ENCODE measurements around the gene DDX10.
A peak's percentile ranks its signal among the peaks of the same experiment; 100 is the strongest.

The DDX10 gene

GRCh38 chr11:108914211-108914610 lies 249.3 kb downstream of the DDX10 start:
- Histone ChIP-seq H3K36me3 (ENCODE audit: control insufficient read depth, insufficient read depth, low read length, severe bottlenecking) (no peaks in the 10 kb centered on the region), H3K27me3 (replicated peaks; ENCODE audit: control insufficient read depth, insufficient read depth, low read length) (no peaks in the 10 kb centered on the region), H3K9me3 (ENCODE audit: control insufficient read depth, low read length) (no peaks in the 10 kb centered on the region), H3K9ac (ENCODE audit: low read length) (no peak overlapping the region), H3K4me3 (ENCODE audit: low read length) (no peak overlapping the region), H3K4me1 (ENCODE audit: control insufficient read depth, insufficient read depth, low read length) (no peaks in the 10 kb centered on the region)
- DNase-seq (ENCODE audit: low read depth): no peak

- Histone ChIP-seq H3K36me3 (ENCODE audit: control insufficient read depth, insufficient read depth, low read length, severe bottlenecking) (no peaks in the 10 kb centered on the region), H3K9ac (ENCODE audit: low read length) (no peak overlapping the region), H3K27me3 (replicated peaks; ENCODE audit: control insufficient read depth, insufficient read depth, low read length) (no peaks in the 10 kb centered on the region), H3K9me3 (ENCODE audit: control insufficient read depth, low read length) (no peaks in the 10 kb centered on the region), H3K4me3 (ENCODE audit: low read length) (no peak overlapping the region), H3K4me1 (ENCODE audit: control insufficient read depth, insufficient read depth, low read length) (no peaks in the 10 kb centered on the region)
- peak; percentile 74 for DNase-seq (ENCODE audit: low read depth)
Observed at GRCh38 chr11:108914981-108915380, 250.1 kb downstream of the DDX10 start.

GRCh38 chr11:108915666-108916065 lies 250.8 kb downstream of the DDX10 start:
- H3K9ac ChIP-seq (ENCODE audit: low read length): no peak overlapping the region
- no peak overlapping the region for H3K4me3 ChIP-seq (ENCODE audit: low read length)
- H3K27me3 ChIP-seq (replicated peaks; ENCODE audit: control insufficient read depth, insufficient read depth, low read length): no peaks in the 10 kb centered on the region
- DNase-seq (ENCODE audit: low read depth): peak; percentile 60
- H3K4me1 ChIP-seq (ENCODE audit: control insufficient read depth, insufficient read depth, low read length): no peaks in the 10 kb centered on the region
- H3K36me3 ChIP-seq (ENCODE audit: control insufficient read depth, insufficient read depth, low read length, severe bottlenecking): no peaks in the 10 kb centered on the region
- no peaks in the 10 kb centered on the region for H3K9me3 ChIP-seq (ENCODE audit: control insufficient read depth, low read length)

- H3K9me3 ChIP-seq (ENCODE audit: control insufficient read depth, low read length): no peaks in the 10 kb centered on the region
- no peak for DNase-seq (ENCODE audit: low read depth)
- no peak overlapping the region for H3K9ac ChIP-seq (ENCODE audit: low read length)
Observed at GRCh38 chr11:108916290-108916689, 251.4 kb downstream of the DDX10 start.

GRCh38 chr11:108916935-108917334 lies 252.1 kb downstream of the DDX10 start:
- no peaks in the 10 kb centered on the region for H3K27me3 ChIP-seq (replicated peaks; ENCODE audit: control insufficient read depth, insufficient read depth, low read length)
- DNase-seq (ENCODE audit: low read depth): no peak
- no peak overlapping the region for H3K9ac ChIP-seq (ENCODE audit: low read length)
- H3K4me1 ChIP-seq (ENCODE audit: control insufficient read depth, insufficient read depth, low read length): no peaks in the 10 kb centered on the region
- no peaks in the 10 kb centered on the region for H3K9me3 ChIP-seq (ENCODE audit: control insufficient read depth, low read length)
- no peak overlapping the region for H3K4me3 ChIP-seq (ENCODE audit: low read length)
- H3K36me3 ChIP-seq (ENCODE audit: control insufficient read depth, insufficient read depth, low read length, severe bottlenecking): no peaks in the 10 kb centered on the region

More at GRCh38 chr11:108916290-108916689, 251.4 kb downstream of the DDX10 start:
- Histone ChIP-seq H3K36me3 (ENCODE audit: control insufficient read depth, insufficient read depth, low read length, severe bottlenecking) (no peaks in the 10 kb centered on the region), H3K4me3 (ENCODE audit: low read length) (no peak overlapping the region), H3K4me1 (ENCODE audit: control insufficient read depth, insufficient read depth, low read length) (no peaks in the 10 kb centered on the region), H3K27me3 (replicated peaks; ENCODE audit: control insufficient read depth, insufficient read depth, low read length) (no peaks in the 10 kb centered on the region)

GRCh38 chr11:108921211-108921610 lies 256.3 kb downstream of the DDX10 start:
- Histone ChIP-seq H3K9me3 (ENCODE audit: control insufficient read depth, low read length) (no peaks in the 10 kb centered on the region), H3K27me3 (replicated peaks; ENCODE audit: control insufficient read depth, insufficient read depth, low read length) (no peaks in the 10 kb centered on the region)

GRCh38 chr11:108922241-108922640 lies 257.4 kb downstream of the DDX10 start:
- no peaks in the 10 kb centered on the region for H3K9me3 ChIP-seq (ENCODE audit: control insufficient read depth, low read length)
- no peak for DNase-seq (ENCODE audit: low read depth)
- no peak overlapping the region for H3K9ac ChIP-seq (ENCODE audit: low read length)
- H3K36me3 ChIP-seq (ENCODE audit: control insufficient read depth, insufficient read depth, low read length, severe bottlenecking): no peaks in the 10 kb centered on the region
- H3K27me3 ChIP-seq (replicated peaks; ENCODE audit: control insufficient read depth, insufficient read depth, low read length): no peaks in the 10 kb centered on the region
- H3K4me3 ChIP-seq (ENCODE audit: low read length): no peak overlapping the region
- no peaks in the 10 kb centered on the region for H3K4me1 ChIP-seq (ENCODE audit: control insufficient read depth, insufficient read depth, low read length)

More at GRCh38 chr11:108921211-108921610, 256.3 kb downstream of the DDX10 start:
- DNase-seq (ENCODE audit: low read depth): no peak
- Histone ChIP-seq H3K4me3 (ENCODE audit: low read length) (no peak overlapping the region), H3K4me1 (ENCODE audit: control insufficient read depth, insufficient read depth, low read length) (no peaks in the 10 kb centered on the region), H3K9ac (ENCODE audit: low read length) (no peak overlapping the region), H3K36me3 (ENCODE audit: control insufficient read depth, insufficient read depth, low read length, severe bottlenecking) (no peaks in the 10 kb centered on the region)

GRCh38 chr11:108923413-108923812 lies 258.5 kb downstream of the DDX10 start:
- no peaks in the 10 kb centered on the region for H3K4me1 ChIP-seq (ENCODE audit: control insufficient read depth, insufficient read depth, low read length)
- DNase-seq (ENCODE audit: low read depth): no peak
- H3K9ac ChIP-seq (ENCODE audit: low read length): no peak overlapping the region
- H3K4me3 ChIP-seq (ENCODE audit: low read length): no peak overlapping the region
- H3K36me3 ChIP-seq (ENCODE audit: control insufficient read depth, insufficient read depth, low read length, severe bottlenecking): no peaks in the 10 kb centered on the region
- H3K9me3 ChIP-seq (ENCODE audit: control insufficient read depth, low read length): no peaks in the 10 kb centered on the region
- H3K27me3 ChIP-seq (replicated peaks; ENCODE audit: control insufficient read depth, insufficient read depth, low read length): no peaks in the 10 kb centered on the region

GRCh38 chr11:108926171-108926840 lies 261.4 kb downstream of the DDX10 start:
- H3K36me3 ChIP-seq (ENCODE audit: control insufficient read depth, insufficient read depth, low read length, severe bottlenecking): no peaks in the 10 kb centered on the region
- no peaks in the 10 kb centered on the region for H3K9me3 ChIP-seq (ENCODE audit: control insufficient read depth, low read length)
- no peaks in the 10 kb centered on the region for H3K4me1 ChIP-seq (ENCODE audit: control insufficient read depth, insufficient read depth, low read length)
- H3K9ac ChIP-seq (ENCODE audit: low read length): no peak overlapping the region
- no peak for DNase-seq (ENCODE audit: low read depth)
- H3K27me3 ChIP-seq (replicated peaks; ENCODE audit: control insufficient read depth, insufficient read depth, low read length): no peaks in the 10 kb centered on the region
- no peak overlapping the region for H3K4me3 ChIP-seq (ENCODE audit: low read length)

GRCh38 chr11:108926841-108927577 lies 262.1 kb downstream of the DDX10 start:
- Histone ChIP-seq H3K9ac (ENCODE audit: low read length) (no peak overlapping the region), H3K9me3 (ENCODE audit: control insufficient read depth, low read length) (no peaks in the 10 kb centered on the region), H3K4me3 (ENCODE audit: low read length) (no peak overlapping the region), H3K4me1 (ENCODE audit: control insufficient read depth, insufficient read depth, low read length) (no peaks in the 10 kb centered on the region), H3K27me3 (replicated peaks; ENCODE audit: control insufficient read depth, insufficient read depth, low read length) (no peaks in the 10 kb centered on the region), H3K36me3 (ENCODE audit: control insufficient read depth, insufficient read depth, low read length, severe bottlenecking) (no peaks in the 10 kb centered on the region)
- no peak for DNase-seq (ENCODE audit: low read depth)

GRCh38 chr11:108927791-108928545 lies 263.1 kb downstream of the DDX10 start:
- H3K4me3 ChIP-seq (ENCODE audit: low read length): no peak overlapping the region
- no peaks in the 10 kb centered on the region for H3K36me3 ChIP-seq (ENCODE audit: control insufficient read depth, insufficient read depth, low read length, severe bottlenecking)
- H3K27me3 ChIP-seq (replicated peaks; ENCODE audit: control insufficient read depth, insufficient read depth, low read length): no peaks in the 10 kb centered on the region
- no peak for DNase-seq (ENCODE audit: low read depth)
- no peaks in the 10 kb centered on the region for H3K4me1 ChIP-seq (ENCODE audit: control insufficient read depth, insufficient read depth, low read length)
- H3K9ac ChIP-seq (ENCODE audit: low read length): no peak overlapping the region
- H3K9me3 ChIP-seq (ENCODE audit: control insufficient read depth, low read length): no peaks in the 10 kb centered on the region

All from adipocyte (in vitro differentiated cells).